ENCODE results near the gene INSL3.

The INSL3 gene

DNA sequence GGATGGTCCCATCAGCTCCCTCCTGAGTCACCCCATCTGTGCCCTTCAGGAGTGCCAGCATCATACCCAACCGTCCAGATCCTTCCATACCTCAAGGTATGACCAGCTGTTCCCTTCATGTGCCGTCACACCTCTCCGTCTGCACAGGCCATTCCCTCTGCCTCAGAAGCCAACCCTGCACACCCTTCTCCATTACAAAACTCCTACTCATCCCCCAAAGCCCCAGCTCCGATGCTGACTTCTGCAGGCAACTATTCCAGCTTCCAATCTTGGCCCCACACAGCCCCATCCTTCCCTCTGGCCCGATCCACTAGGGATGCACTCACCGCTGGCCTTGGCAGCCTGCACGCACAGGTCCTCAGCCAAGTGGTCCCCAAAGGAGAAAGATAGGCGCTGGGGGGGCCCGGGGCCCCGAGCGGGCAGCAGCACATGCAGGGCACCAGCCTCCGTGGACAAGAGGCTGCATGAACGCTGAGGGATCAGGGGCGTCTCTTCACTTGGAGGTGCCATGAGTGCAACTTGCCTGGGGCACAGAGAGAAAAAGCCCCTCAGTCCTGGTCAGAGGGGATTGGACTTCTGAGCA lies 22.7 kb upstream of the INSL3 start:
- Histone ChIP-seq H2BK120ac (ENCODE audit: low read depth, low read length) (peak overlapping the region; percentile 77), H3K4me3 (ENCODE audit: low read length in 2 of 2) (no peak overlapping the region), H2AK5ac (ENCODE audit: low read depth, low read length) (peak overlapping the region; percentile 95), H3K18ac (ENCODE audit: low read length) (peak overlapping the region; percentile 82), H3K27ac (replicated peaks; ENCODE audit: low read length) (no peak overlapping the region), H3K4ac (ENCODE audit: low read length) (peak overlapping the region; percentile 13), H3K27me3 (ENCODE audit: control insufficient read depth in 3 of 3, insufficient read depth in 3 of 3, low read depth in 1 of 3, low read length in 3 of 3) (peaks cover 0 to 31% (median 2%) of the 10 kb centered on the region in 3 experiments), H2BK15ac (ENCODE audit: low read length) (peak overlapping the region; percentile 78), H4K8ac (ENCODE audit: low read depth, low read length) (no peak overlapping the region), H2BK5ac (ENCODE audit: low read length) (no peak overlapping the region), H3K23ac (ENCODE audit: low read depth, low read length, poor library complexity) (no peak overlapping the region), H3K36me3 (replicated peaks in 1 of 2; ENCODE audit: control insufficient read depth in 2 of 2, insufficient read depth in 2 of 2, low read length in 2 of 2) (no peaks in the 10 kb centered on the region), H3K9ac (ENCODE audit: low read depth, low read length, poor library complexity) (no peak overlapping the region), H3K9me3 (replicated peaks in 1 of 2; ENCODE audit: control insufficient read depth in 2 of 2, insufficient read depth in 1 of 2, low read depth in 1 of 2, low read length in 2 of 2) (no peaks in the 10 kb centered on the region), H2AFZ (ENCODE audit: low read length) (no peak overlapping the region), H3K4me1 (ENCODE audit: control insufficient read depth in 2 of 2, insufficient read depth in 1 of 2, low read depth in 1 of 2, low read length in 2 of 2) (peaks cover 7 to 12% of the 10 kb centered on the region in 2 donors), H4K91ac (ENCODE audit: low read depth, low read length, poor library complexity) (no peak overlapping the region), H3K79me1 (ENCODE audit: low read depth, low read length) (no peaks in the 10 kb centered on the region), H3K14ac (ENCODE audit: low read length) (no peak overlapping the region), H3K4me2 (ENCODE audit: insufficient read depth, low read length, poor library complexity, severe bottlenecking) (no peak overlapping the region), H2BK12ac (ENCODE audit: low read length) (peak overlapping the region; percentile 43)
- no peak for DNase-seq (ENCODE audit: low spot score)
- WGBS, 2 donors (ENCODE audit: extremely low coverage in 2 of 2, insufficient read length in 2 of 2, insufficient replicate concordance in 1 of 2): no CpG with 5 or more reads among the region's 14 CpGs

DNA sequence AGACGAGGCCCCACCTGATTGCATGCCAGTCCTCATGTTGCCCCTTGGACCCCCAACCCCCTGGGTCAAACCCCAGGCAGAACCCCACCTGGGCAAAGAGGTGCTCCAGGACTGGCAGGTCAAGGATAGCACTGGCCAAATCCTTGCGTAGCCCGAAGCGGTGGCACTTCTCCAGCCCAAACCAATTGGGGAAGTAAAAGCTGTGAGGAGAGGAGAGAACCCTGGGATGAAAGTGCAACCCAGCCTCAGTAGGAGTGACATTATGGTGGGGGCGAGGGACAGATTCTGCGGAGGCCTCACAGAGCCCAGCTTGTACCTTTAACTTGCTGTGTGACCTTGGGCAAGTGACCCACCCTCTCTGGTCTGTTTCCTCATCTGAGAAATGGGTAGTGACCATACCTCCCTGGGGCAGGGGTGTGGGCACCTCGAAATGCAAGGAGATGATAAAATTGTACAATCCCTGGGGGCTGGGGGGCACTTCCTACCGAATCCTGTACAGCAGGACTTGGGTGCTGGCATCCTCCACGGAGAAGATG lies 22.0 kb upstream of the INSL3 start:
- peaks cover 0 to 33% (median 2%) of the 10 kb centered on the region in 3 experiments for H3K27me3 ChIP-seq (ENCODE audit: control insufficient read depth in 3 of 3, insufficient read depth in 3 of 3, low read depth in 1 of 3, low read length in 3 of 3)
- no peak overlapping the region for H3K27ac ChIP-seq (replicated peaks; ENCODE audit: low read length)
- peak overlapping the region; percentile 77 for H2BK120ac ChIP-seq (ENCODE audit: low read depth, low read length)
- H3K36me3 ChIP-seq (replicated peaks in 1 of 2; ENCODE audit: control insufficient read depth in 2 of 2, insufficient read depth in 2 of 2, low read length in 2 of 2): no peaks in the 10 kb centered on the region
- no peak overlapping the region for H3K4ac ChIP-seq (ENCODE audit: low read length)
- no peak overlapping the region for H4K91ac ChIP-seq (ENCODE audit: low read depth, low read length, poor library complexity)
- peak overlapping the region; percentile 99 for H2AK5ac ChIP-seq (ENCODE audit: low read depth, low read length)
- no peak overlapping the region for H3K4me2 ChIP-seq (ENCODE audit: insufficient read depth, low read length, poor library complexity, severe bottlenecking)
- H4K8ac ChIP-seq (ENCODE audit: low read depth, low read length): no peak overlapping the region
- H3K18ac ChIP-seq (ENCODE audit: low read length): no peak overlapping the region
- H3K14ac ChIP-seq (ENCODE audit: low read length): no peak overlapping the region
- DNase-seq (ENCODE audit: low spot score): no peak
- H3K9me3 ChIP-seq (replicated peaks in 1 of 2; ENCODE audit: control insufficient read depth in 2 of 2, insufficient read depth in 1 of 2, low read depth in 1 of 2, low read length in 2 of 2): no peaks in the 10 kb centered on the region
- no peak overlapping the region for H3K4me3 ChIP-seq (ENCODE audit: low read length in 2 of 2)
- no peaks in the 10 kb centered on the region for H3K79me1 ChIP-seq (ENCODE audit: low read depth, low read length)
- no peak overlapping the region for H2AFZ ChIP-seq (ENCODE audit: low read length)
- WGBS, 2 donors (ENCODE audit: extremely low coverage in 2 of 2, insufficient read length in 2 of 2, insufficient replicate concordance in 1 of 2): no CpG with 5 or more reads among the region's 9 CpGs
- H2BK15ac ChIP-seq (ENCODE audit: low read length): peak overlapping the region; percentile 78
- H2BK12ac ChIP-seq (ENCODE audit: low read length): peak overlapping the region; percentile 43
- H3K4me1 ChIP-seq (ENCODE audit: control insufficient read depth in 2 of 2, insufficient read depth in 1 of 2, low read depth in 1 of 2, low read length in 2 of 2): peaks cover 7 to 12% of the 10 kb centered on the region in 2 donors
- no peak overlapping the region for H3K9ac ChIP-seq (ENCODE audit: low read depth, low read length, poor library complexity)
- H2BK5ac ChIP-seq (ENCODE audit: low read length): no peak overlapping the region
- H3K23ac ChIP-seq (ENCODE audit: low read depth, low read length, poor library complexity): no peak overlapping the region

DNA sequence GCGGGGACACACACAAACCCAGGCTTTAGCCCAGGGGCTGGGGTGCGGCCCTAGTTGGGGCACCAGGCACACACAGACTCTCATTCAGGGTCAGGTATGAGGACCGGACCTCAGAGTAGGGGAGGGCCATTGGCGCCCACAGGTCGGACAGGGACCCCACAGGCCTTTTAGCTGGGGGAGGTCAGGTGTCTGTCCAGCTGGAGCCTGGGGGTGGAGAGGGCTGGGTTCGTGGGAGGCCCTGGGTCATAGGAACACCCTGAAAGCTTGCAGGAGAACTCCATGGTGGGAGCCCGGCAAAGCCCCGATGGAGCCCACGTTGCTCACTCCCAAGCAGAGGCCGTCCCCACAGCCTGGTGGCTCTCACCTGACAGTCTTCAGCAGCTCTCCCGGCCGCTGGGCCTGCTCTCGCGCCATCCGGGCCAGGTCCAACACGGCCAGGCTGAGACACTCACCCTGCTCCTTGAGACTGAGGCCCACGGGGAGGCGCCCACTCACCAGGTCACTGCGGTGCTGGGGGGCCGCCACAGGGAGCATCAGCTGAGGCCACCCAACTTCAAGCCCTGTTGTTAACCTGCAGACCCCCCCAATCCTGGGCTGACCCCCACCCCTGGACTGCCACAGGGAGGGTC lies 21.5 kb upstream of the INSL3 start:
- no peak overlapping the region for H2BK5ac ChIP-seq (ENCODE audit: low read length)
- H3K23ac ChIP-seq (ENCODE audit: low read depth, low read length, poor library complexity): peak overlapping the region; percentile 95
- H4K8ac ChIP-seq (ENCODE audit: low read depth, low read length): no peak overlapping the region
- DNase-seq (ENCODE audit: low spot score): no peak
- no peaks in the 10 kb centered on the region for H3K79me1 ChIP-seq (ENCODE audit: low read depth, low read length)
- peak overlapping the region; percentile 97 for H2AFZ ChIP-seq (ENCODE audit: low read length)
- WGBS, 2 donors (ENCODE audit: extremely low coverage in 2 of 2, insufficient read length in 2 of 2, insufficient replicate concordance in 1 of 2): no CpG with 5 or more reads among the region's 20 CpGs
- peak overlapping the region; percentile 85 for H3K4me2 ChIP-seq (ENCODE audit: insufficient read depth, low read length, poor library complexity, severe bottlenecking)
- H2BK15ac ChIP-seq (ENCODE audit: low read length): peak overlapping the region; percentile 7
- H3K36me3 ChIP-seq (replicated peaks in 1 of 2; ENCODE audit: control insufficient read depth in 2 of 2, insufficient read depth in 2 of 2, low read length in 2 of 2): no peaks in the 10 kb centered on the region
- peak overlapping the region; percentile 90 for H3K14ac ChIP-seq (ENCODE audit: low read length)
- H3K27me3 ChIP-seq (ENCODE audit: control insufficient read depth in 3 of 3, insufficient read depth in 3 of 3, low read depth in 1 of 3, low read length in 3 of 3): peaks cover 0 to 33% (median 2%) of the 10 kb centered on the region in 3 experiments
- no peak overlapping the region for H3K4ac ChIP-seq (ENCODE audit: low read length)
- peaks cover 5 to 10% of the 10 kb centered on the region in 2 donors for H3K4me1 ChIP-seq (ENCODE audit: control insufficient read depth in 2 of 2, insufficient read depth in 1 of 2, low read depth in 1 of 2, low read length in 2 of 2)
- H3K9ac ChIP-seq (ENCODE audit: low read depth, low read length, poor library complexity): peak overlapping the region; percentile 89
- H3K4me3 ChIP-seq (ENCODE audit: low read length in 2 of 2): peak overlapping the region; percentile 39 to 77
- H3K18ac ChIP-seq (ENCODE audit: low read length): peak overlapping the region; percentile 99
- H2BK12ac ChIP-seq (ENCODE audit: low read length): peak overlapping the region; percentile 93
- no peak overlapping the region for H4K91ac ChIP-seq (ENCODE audit: low read depth, low read length, poor library complexity)
- H3K27ac ChIP-seq (replicated peaks; ENCODE audit: low read length): no peak overlapping the region
- H3K9me3 ChIP-seq (replicated peaks in 1 of 2; ENCODE audit: control insufficient read depth in 2 of 2, insufficient read depth in 1 of 2, low read depth in 1 of 2, low read length in 2 of 2): no peaks in the 10 kb centered on the region
- H2AK5ac ChIP-seq (ENCODE audit: low read depth, low read length): peak overlapping the region; percentile 99
- H2BK120ac ChIP-seq (ENCODE audit: low read depth, low read length): peak overlapping the region; percentile 88
